Suprapubic skin (tissue), 4 donors: ENCODE results near the gene ASIC4. TPM values are rescaled to one million over a fixed set of nuclear protein-coding genes. Genes with fewer than 3 reads are reported as not detected.

Source experiments
- DNase-seq, 2 donors: peaks; one replicate each; pipeline ENCODE4 v3.0.0-alpha.2; 2019; ENCODE audit warnings: low spot score in 2 of 2
- H3K27ac ChIP-seq: fragments of 200-600 bp; sonication (generic); one replicate; pipeline ENCODE4 v1.5.1; 2019
- H3K27me3 ChIP-seq: fragments of 200-600 bp; sonication (generic); one replicate; pipeline ENCODE4 v1.5.1; 2019
- H3K36me3 ChIP-seq: fragments of 200-600 bp; sonication (generic); one replicate; pipeline ENCODE4 v1.5.1; 2019
- H3K4me1 ChIP-seq: fragments of 200-600 bp; sonication (generic); one replicate; pipeline ENCODE4 v1.5.1; 2019
- H3K4me3 ChIP-seq: fragments of 200-600 bp; sonication (generic); one replicate; pipeline ENCODE4 v1.5.1; 2019; ENCODE audit warnings: mild to moderate bottlenecking
- H3K9me3 ChIP-seq: fragments of 200-600 bp; sonication (generic); one replicate; pipeline ENCODE4 v1.5.1; 2019
- CTCF ChIP-seq, 2 donors: fragments of 200-600 bp in 1 of 2; fragments of 450-650 bp in 1 of 2; sonication (generic) in 1 of 2; IDR thresholded peaks; one replicate each; pipeline ENCODE4 v1.5.1; 2016 to 2019; ENCODE audit warnings: antibody characterized with exemption in 2 of 2, mild to moderate bottlenecking in 1 of 2, moderate library complexity in 1 of 2
- EP300 ChIP-seq: sonication (generic); formaldehyde crosslinking; IDR thresholded peaks from one replicate; pipeline ENCODE4 v1.6.1; 2017; ENCODE audit warnings: antibody characterized with exemption
- POLR2A ChIP-seq, 2 donors: fragments of 450-650 bp; IDR thresholded peaks; one replicate each; pipeline ENCODE4 v1.6.1; 2017; ENCODE audit warnings: antibody characterized with exemption in 2 of 2, mild to moderate bottlenecking in 2 of 2, moderate library complexity in 2 of 2
- POLR2AphosphoS5 ChIP-seq, 3 donors: sonication (generic); formaldehyde crosslinking; IDR thresholded peaks; one replicate each; pipeline ENCODE4 v1.6.1; 2017; ENCODE audit warnings: antibody characterized with exemption in 3 of 3
- WGBS: methylation state at CpG from one replicate; pipeline ENCODE4 v1.1.5; 2018; 5-methylcytosine and 5-hydroxymethylcytosine counted together
- total RNA-seq, 4 donors: library from RNA; depleted of rRNA; stranded (reverse); fragments of >200 nt; gene quantifications; one replicate each; pipeline ENCODE4 v1.1.0, GENCODE V29; 2016

Gene ASIC4
- total RNA-seq, 4 donors from 2014 or later = not detected

GRCh38 chr2:219563271-219563928 is 49.1 kb downstream of the ASIC4 start:
- DNase-seq = peak in 1 of 2 donors; percentile 60
- Histone ChIP-seq H3K4me1 (no peaks in the 10 kb centered on the region), H3K4me3 (no peak overlapping the region), H3K27ac (no peak overlapping the region), H3K36me3 (peaks cover 29% of the 10 kb centered on the region), H3K27me3 (no peaks in the 10 kb centered on the region), H3K9me3 (no peaks in the 10 kb centered on the region)
- TF ChIP-seq POLR2AphosphoS5 (IDR thresholded peaks at IDR 0.05) (no peak), EP300 (no peak), CTCF (IDR thresholded peaks at IDR 0.05) (no peak), POLR2A (IDR thresholded peaks at IDR 0.05) (no peak)
- 90% methylated on average over 20 of the region's 20 CpGs for WGBS

- peaks cover 8% of the 10 kb centered on the region for H3K4me1 ChIP-seq
- peak in 1 of 2 donors; percentile 53 for DNase-seq
- H3K9me3 ChIP-seq = no peaks in the 10 kb centered on the region
- H3K27me3 ChIP-seq = no peaks in the 10 kb centered on the region
- peaks cover 29% of the 10 kb centered on the region for H3K36me3 ChIP-seq
- H3K4me3 ChIP-seq = no peak overlapping the region
- H3K27ac ChIP-seq = no peak overlapping the region
- WGBS = 83% methylated on average over 14 of the region's 21 CpGs
- TF ChIP-seq POLR2AphosphoS5 (IDR thresholded peaks at IDR 0.05) (no peak), CTCF (IDR thresholded peaks at IDR 0.05) (no peak), EP300 (no peak), POLR2A (IDR thresholded peaks at IDR 0.05) (no peak)
Observed at GRCh38 chr2:219565130-219566080, 51.1 kb downstream of the ASIC4 start.

GRCh38 chr2:219566640-219567039 is 52.4 kb downstream of the ASIC4 start:
- DNase-seq = no peak
- WGBS = 88% methylated on average over 7 of the region's 11 CpGs
- peaks cover 13% of the 10 kb centered on the region for H3K4me1 ChIP-seq
- TF ChIP-seq EP300 (no peak), POLR2AphosphoS5 (IDR thresholded peaks at IDR 0.05) (no peak), POLR2A (IDR thresholded peaks at IDR 0.05) (no peak), CTCF (IDR thresholded peaks at IDR 0.05) (no peak)
- no peak overlapping the region for H3K4me3 ChIP-seq
- H3K27me3 ChIP-seq = no peaks in the 10 kb centered on the region
- no peaks in the 10 kb centered on the region for H3K9me3 ChIP-seq
- H3K27ac ChIP-seq = no peak overlapping the region
- H3K36me3 ChIP-seq = peaks cover 29% of the 10 kb centered on the region

GRCh38 chr2:219567131-219567530 is 52.8 kb downstream of the ASIC4 start:
- Histone ChIP-seq H3K27ac (no peak overlapping the region), H3K27me3 (no peaks in the 10 kb centered on the region), H3K4me3 (no peak overlapping the region), H3K36me3 (peaks cover 29% of the 10 kb centered on the region), H3K9me3 (no peaks in the 10 kb centered on the region), H3K4me1 (peaks cover 18% of the 10 kb centered on the region)
- TF ChIP-seq POLR2AphosphoS5 (IDR thresholded peaks at IDR 0.05) (no peak), POLR2A (IDR thresholded peaks at IDR 0.05) (no peak), EP300 (no peak), CTCF (IDR thresholded peaks at IDR 0.05) (no peak)
- peak in 1 of 2 donors; percentile 40 for DNase-seq
- 95% methylated on average over 14 of the region's 18 CpGs for WGBS

GRCh38 chr2:219567791-219568361 is 53.6 kb downstream of the ASIC4 start:
- Histone ChIP-seq H3K27me3 (no peaks in the 10 kb centered on the region), H3K4me3 (no peak overlapping the region), H3K27ac (no peak overlapping the region), H3K36me3 (peaks cover 29% of the 10 kb centered on the region), H3K9me3 (no peaks in the 10 kb centered on the region), H3K4me1 (peaks cover 20% of the 10 kb centered on the region)
- 95% methylated on average over 34 of the region's 35 CpGs for WGBS
- TF ChIP-seq POLR2A (IDR thresholded peaks at IDR 0.05) (no peak), EP300 (no peak), CTCF (IDR thresholded peaks at IDR 0.05) (no peak), POLR2AphosphoS5 (IDR thresholded peaks at IDR 0.05) (no peak)
- DNase-seq = no peak
